Large intestine (tissue), 1 donor: ENCODE results near the gene LIN37. TPM values are rescaled to one million over a fixed set of nuclear protein-coding genes. Genes with fewer than 3 reads are reported as not detected.

Experiments used
- polyA plus RNA-seq: library from polyadenylated mRNA; unstranded; fragments of 120-200 nt; gene quantifications from one replicate; pipeline ENCODE4 v1.2.1, GENCODE V29; 2013

LIN37 gene
- polyA plus RNA-seq, 1 donor: 11.3 TPM

Other genes with a start within 250 kb of the LIN37 start
- 36.0 TPM for gene DMKN, start 234.9 kb upstream of the LIN37 start, polyA plus RNA-seq
- gene SBSN, start 220.3 kb upstream of the LIN37 start, polyA plus RNA-seq: not detected
- not detected for gene GAPDHS, start 215.1 kb upstream of the LIN37 start, polyA plus RNA-seq
- gene TMEM147, start 202.9 kb upstream of the LIN37 start, polyA plus RNA-seq: 89.6 TPM
- not detected for gene ATP4A, start 184.9 kb upstream of the LIN37 start, polyA plus RNA-seq
- not detected for gene PMIS2, start 162.4 kb upstream of the LIN37 start, polyA plus RNA-seq
- gene HAUS5, start 135.8 kb upstream of the LIN37 start, polyA plus RNA-seq: 13.3 TPM
- 56.9 TPM for gene RBM42, start 119.5 kb upstream of the LIN37 start, polyA plus RNA-seq
- gene ETV2, start 106.8 kb upstream of the LIN37 start, polyA plus RNA-seq: 1.5 TPM
- gene COX6B1, start 100.3 kb upstream of the LIN37 start, polyA plus RNA-seq: 356 TPM
- gene UPK1A, start 82.1 kb upstream of the LIN37 start, polyA plus RNA-seq: 0.04 TPM
- 0.51 TPM for gene ZBTB32, start 44.0 kb upstream of the LIN37 start, polyA plus RNA-seq
- gene KMT2B, start 30.6 kb upstream of the LIN37 start, polyA plus RNA-seq: 33.2 TPM
- 3.8 TPM for gene IGFLR1, start 6.1 kb upstream of the LIN37 start, polyA plus RNA-seq
- 31.2 TPM for gene U2AF1L4, start 3.2 kb upstream of the LIN37 start, polyA plus RNA-seq
- gene PSENEN, start 2.9 kb upstream of the LIN37 start, polyA plus RNA-seq: 63.3 TPM
- 50.2 TPM for gene HSPB6, start 8.5 kb downstream of the LIN37 start, polyA plus RNA-seq
- gene PROSER3, start 9.6 kb downstream of the LIN37 start, polyA plus RNA-seq: 16.3 TPM
- 22.2 TPM for gene ARHGAP33, start 27.0 kb downstream of the LIN37 start, polyA plus RNA-seq
- 1.9 TPM for gene PRODH2, start 64.3 kb downstream of the LIN37 start, polyA plus RNA-seq
- 3.2 TPM for gene NPHS1, start 103.9 kb downstream of the LIN37 start, polyA plus RNA-seq
- 1.8 TPM for gene KIRREL2, start 108.3 kb downstream of the LIN37 start, polyA plus RNA-seq
- 32.7 TPM for gene APLP1, start 120.0 kb downstream of the LIN37 start, polyA plus RNA-seq
- 7.7 TPM for gene NFKBID, start 152.0 kb downstream of the LIN37 start, polyA plus RNA-seq
- 11.1 TPM for gene HCST, start 154.0 kb downstream of the LIN37 start, polyA plus RNA-seq
- 41.8 TPM for gene TYROBP, start 159.7 kb downstream of the LIN37 start, polyA plus RNA-seq
- gene LRFN3, start 187.8 kb downstream of the LIN37 start, polyA plus RNA-seq: 10.7 TPM
- 23.4 TPM for gene SDHAF1, start 246.6 kb downstream of the LIN37 start, polyA plus RNA-seq